ENCODE measurements around the gene NADK.

- TF ChIP-seq POLR2A (IDR thresholded peaks at IDR 0.05) (no peak), CTCF (IDR thresholded peaks at IDR 0.05) (no peak), EP300 (IDR thresholded peaks at IDR 0.05) (no peak), POLR2AphosphoS5 (IDR thresholded peaks at IDR 0.05) (no peak)
Measured at GRCh38 chr1:1784933-1785332, 6.7 kb upstream of the NADK start.
